Measurements from ENCODE around the gene MYO10.

MYO10 gene

DNA sequence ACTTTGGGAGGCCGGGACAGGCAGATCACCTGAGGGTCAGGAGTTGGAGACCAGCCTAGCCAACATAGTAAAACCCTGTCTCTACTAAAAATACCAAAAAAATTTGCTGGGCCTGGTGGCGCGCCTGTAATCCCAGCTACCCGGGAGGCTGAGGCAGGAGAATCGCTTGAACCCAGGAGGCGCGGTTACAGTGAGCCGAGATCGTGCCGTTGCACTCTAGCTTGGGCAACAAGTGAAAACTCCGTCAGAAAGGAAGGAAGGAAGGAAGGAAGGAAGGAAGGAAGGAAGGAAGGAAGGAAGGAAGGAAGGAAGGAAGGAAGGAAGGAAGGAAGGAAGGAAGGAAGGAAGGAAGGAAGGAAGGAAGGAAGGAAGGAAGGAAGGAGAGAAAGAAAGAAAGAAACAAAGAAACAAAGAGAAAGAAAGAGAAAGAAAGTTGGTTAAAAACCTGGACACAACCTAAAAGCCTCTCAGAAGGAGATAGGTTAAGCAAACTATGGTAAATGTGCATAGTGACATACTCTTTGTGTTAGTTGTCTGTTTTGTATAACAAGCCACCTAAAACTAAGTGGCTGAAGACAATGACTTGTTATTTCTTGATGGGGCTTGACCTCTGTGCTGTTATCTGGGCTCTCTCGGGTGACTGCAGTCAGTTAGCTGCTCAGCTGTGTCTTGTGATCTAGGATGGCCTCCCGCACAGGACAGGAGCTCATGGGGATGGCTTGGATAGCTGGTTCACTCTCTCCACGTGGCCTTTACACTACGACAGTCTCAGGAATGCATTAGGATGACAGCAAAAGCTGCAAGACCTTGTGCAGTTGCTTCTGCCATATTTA, 8.0 kb upstream of the MYO10 start:
- no peak for DNase-seq

DNA sequence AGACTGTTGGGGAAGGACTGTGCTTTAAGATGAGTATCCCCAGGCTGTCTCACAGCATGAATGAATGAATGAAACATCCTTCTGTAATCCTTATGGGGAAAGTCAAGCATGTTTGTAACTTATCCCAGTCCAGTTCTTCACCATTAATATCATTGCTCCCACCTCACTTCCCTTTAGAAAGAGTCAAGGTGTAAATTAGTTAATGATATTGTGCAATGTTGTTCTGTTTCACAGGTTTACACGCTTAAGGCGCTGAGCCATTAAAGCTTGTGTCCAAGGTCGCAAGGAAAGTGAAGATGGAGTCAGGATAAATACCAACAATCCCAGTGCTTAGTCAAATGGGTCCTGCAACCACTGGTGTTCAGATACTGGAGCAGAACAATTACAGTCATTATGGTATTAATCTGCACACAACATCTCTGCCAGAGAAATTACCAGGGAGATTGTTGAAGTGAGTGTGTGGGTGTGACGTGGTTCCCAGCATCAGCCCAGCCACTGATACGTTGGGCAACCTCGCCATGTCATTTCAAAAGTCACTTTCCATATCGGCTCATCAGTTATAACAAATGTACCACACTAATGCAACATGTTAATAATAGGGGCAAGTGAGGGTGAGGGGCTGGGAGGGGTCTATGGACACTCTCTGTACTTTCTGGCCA, 1.5 kb upstream of the MYO10 start:
- no peak for DNase-seq

DNA sequence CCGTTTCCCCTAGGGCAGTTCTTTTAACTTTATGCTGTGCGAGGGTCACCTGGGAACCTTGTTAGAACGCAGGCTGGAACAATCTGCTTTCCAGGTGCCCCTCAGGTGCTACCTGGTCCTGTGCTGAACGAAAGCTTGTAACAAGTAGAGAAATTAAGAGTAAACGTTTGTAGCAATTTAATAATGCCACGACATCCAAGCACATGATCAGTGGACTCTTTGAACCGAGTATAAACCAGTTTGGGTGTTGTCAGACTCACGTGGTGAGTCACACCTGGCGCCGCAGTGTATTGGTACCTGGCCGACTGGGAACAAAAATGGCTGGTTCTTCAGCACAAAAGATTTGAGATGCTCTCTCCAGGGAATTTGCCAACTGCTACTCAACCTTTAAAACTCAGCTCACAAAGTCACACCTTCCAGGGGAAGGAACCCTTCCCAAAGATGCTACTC, 926 bp upstream of the MYO10 start:
- no peak for DNase-seq

DNA sequence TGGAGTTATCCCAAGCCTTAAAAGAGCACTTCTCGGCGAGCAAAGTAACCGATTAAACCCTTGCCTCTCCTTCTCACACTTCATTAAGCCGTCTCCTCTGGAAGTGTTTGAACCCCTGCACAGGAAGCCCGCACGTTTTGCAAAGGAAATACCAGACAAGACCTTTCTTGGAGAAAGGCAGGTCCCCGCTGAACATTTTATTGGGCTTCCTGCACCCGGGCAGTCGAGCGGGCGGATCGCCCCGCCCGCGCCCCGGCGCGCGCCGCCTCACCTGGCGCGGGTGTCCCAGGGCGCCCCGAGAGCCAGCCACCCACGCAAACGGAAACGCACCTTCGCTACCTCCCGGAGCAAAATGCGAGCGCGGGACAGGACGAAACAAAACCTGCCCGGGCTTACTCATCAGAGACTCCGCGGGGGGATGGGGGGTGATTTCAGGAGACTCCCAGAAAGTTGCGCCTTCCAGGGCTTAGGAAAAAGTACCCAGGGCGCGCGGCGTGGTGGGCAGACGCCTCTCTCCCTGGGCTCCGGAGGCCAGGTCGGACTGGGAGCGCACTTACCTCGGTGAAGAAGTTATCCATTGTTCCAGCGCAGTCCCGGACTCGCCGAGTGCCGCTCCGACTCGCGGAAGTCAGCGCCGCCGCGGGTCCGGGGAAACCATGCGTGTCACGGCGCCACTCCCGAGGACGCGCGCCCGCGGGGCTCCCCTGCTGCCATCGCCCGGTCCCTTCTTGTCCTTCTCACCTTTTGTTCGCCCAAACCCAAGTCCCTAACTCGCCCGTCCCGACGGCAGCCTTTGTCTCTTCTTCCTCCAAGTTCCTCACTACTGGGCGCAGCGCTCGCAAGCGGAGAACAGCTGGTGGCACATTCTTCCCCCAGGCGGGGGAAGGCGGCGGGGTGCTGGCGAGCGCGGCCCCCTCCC, 598 bp downstream of the MYO10 start:
- DNase-seq: peak; percentile 25

DNA sequence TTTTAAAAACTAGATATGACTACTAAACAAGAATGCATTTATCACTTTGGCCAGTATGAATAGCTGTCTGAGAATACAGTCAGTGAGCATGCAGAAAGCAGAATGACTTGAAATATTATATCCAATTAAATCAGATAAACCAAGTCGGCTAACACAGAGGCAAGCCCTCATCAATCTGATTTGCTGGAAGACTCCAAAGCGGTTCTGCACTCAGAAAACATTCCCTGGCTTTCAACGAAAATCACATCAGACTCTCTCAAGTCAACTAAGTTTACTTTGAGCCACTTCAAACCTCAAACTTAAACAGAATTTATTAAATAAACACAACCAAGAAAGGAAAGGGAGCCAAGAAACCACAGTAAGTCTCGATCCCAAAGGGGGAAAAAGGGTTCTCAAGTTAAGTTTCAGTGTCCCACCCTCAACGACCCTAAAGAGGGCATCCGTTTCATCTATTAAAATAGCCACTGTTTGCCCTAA, 1.4 kb downstream of the MYO10 start:
- no peak for DNase-seq

DNA sequence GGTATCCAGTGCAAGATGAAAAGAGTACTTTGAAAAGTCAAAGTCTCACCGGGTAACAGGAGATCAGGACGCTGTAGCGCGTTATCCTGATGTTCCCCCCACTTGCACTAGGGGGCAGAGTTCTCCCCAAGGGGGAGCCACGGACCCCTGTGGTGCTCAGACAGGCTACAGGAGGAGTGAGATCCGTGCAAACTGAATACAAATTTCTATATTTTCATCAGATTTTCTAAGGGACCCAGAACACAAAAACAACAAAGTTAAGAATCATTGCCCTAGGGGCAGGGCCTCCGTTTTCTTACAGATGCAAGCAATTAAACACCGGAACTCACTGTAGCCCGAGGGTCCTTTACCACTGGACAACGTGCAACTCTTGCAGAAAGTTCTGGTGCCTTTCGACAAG, 2.0 kb downstream of the MYO10 start:
- DNase-seq: no peak

DNA sequence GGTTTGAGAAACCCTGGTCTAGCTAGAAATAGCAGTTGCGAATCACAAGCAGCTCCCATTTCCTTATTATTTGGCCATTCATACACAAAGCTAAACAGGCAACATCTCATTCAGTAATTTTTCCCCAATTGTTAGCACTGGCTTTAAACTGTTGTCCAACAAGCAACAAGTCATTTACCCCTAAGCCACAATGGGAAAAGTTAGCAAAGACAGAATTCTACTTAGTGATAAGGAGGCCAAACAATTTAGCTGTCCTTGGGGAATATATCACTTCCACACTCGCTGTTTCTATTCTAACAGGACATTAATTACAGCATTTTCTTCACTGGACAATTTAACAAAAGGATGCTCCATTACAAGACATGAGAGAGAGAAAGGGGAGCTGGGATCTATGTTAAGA, 2.8 kb downstream of the MYO10 start:
- no peak for DNase-seq

DNA sequence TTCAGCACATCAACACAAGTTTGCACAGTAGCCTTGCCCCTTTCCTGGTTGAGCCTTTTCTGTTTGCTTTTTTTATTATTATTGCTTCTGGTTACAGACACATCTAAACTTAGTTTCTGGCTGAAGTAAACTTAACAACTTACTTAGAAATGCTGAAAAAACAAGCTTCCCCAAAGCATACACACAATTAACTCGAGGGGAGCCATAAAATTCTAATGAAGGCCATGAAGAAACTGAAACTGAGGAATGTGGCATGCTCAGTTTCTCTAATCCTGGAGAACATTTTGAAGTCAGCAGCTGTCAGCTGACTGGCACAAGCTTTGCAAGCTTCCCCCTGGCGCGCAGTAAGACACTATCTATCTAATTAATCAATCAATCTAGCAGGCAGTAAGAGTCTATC, 3.7 kb downstream of the MYO10 start:
- DNase-seq: no peak

DNA sequence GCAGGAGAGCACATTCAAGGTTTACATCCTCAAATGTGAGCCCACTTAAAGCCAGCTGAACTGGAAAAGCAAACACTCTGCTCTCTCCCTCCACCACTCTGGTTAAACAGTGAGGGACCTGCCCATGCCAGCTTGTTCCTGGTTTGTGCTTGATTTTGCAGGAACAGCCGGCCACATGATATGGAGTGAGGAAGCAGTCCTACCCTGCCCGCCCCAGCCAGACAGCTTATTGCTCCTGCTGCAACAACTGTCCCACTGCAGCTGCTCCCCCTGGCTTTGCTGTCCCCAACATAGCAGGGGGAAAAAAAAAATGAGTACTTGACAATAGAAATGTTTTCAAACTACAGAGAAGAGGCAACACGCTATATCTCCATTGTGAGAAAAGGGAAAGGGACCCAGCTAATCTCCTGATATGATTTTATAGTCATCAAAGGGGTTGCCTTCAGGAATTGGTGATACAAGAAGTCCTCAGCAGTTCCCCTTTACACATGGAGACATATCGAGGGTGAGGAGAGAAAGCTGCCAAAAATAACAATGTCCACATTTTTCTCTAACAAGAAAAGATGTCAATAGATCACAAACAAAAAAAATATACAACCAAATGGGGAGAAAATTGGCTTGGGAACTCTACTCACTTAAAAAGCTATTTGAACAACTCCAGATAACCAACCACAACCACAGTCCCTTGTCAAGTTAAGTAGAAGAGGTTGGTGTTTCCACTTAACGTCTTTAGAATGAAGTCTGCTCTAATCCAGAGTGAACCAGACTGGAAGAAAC, 4.6 kb downstream of the MYO10 start:
- no peak for DNase-seq

DNA sequence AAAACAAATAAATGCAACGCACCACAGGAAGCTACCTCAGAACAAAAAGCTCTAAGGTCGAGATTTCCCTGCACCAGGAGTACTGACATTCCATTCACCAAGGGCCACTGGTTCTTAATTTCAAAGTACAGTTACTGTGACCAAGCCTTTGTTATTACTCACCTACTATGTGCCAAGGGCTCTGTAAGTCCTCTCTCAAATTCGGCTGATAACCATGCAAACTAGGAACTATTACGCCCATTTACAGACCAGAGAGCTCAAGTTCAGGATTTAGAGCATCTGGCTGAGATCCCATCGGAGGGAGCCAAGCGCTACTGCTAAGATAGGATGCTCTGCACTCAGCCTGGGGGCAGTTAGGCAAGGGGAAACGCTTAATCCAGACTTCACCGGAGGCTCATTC, 5.6 kb downstream of the MYO10 start:
- DNase-seq: no peak

DNA sequence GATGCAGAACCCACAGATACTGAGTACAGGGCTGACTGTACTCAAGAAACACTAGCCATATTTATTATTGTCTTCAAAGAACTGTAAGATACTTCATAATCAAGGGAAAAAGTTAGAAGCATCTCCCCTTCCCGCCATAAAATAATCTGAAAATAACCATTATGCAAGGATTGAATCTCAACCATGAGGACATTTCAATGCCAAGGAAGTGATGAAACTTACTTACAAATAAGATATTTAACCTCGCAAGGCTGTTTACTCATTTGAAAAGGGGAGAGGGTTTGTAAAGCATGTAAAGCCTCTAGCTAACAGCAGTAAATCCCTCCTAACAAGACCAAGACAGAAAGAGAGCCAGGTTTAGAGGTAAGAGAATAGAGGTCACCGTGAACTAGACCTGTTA, 6.3 kb downstream of the MYO10 start:
- no peak for DNase-seq

DNA sequence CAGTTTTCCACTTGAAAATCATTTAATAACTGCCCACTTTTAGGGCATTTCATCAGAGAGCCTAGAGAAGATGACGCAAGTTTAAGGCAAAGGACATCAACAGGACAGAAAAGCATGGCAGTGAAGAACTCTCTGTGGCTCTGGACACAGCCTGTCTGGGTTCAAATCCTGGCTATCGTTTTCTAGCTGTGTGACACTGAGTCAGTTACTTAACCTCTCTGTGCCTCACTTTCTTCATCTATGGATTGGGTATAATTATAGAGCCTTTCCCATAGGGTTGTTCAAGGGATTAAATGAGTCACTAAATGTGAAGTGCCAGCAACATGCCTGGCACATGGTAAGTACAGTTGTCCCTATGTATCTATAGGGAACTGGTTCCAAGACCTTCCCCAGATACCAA, 6.7 kb downstream of the MYO10 start:
- DNase-seq: no peak

DNA sequence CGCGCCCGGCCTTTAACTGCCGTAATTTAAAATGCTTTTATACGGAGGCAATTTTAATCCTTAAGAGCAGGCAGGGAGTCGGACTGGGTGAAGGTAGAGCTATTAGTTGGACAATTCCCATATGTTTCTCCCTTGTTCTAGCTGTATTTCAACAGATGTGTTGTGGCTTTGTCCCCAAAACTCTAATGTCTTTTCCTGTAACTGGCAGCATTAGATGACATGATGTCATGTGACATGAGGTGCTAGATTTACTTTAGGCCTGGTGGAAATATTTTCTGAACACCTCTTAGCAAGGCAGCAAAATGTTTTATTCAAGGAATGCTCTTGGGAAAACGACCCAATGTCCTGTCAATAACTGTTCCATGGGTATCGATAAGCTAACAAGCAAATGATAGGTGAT, 8.5 kb downstream of the MYO10 start:
- no peak for DNase-seq

DNA sequence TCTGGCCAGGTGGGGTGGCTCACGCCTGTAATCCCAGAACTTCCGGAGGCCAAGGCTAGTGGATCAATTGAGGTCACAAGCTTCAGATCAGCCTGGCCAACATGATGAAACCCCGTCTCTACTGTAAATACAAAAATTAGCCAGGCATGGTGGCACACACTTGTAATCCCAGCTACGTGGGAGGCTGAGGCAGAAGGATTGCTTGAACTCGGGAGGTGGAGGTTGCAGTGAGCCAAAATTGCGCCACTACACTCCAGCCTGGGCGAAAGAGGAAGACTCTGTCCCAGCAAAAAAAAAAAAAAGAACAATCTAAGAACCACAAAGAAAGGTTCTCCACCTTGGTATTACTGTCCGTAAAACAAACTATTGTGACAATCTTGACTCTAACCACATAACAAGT, 9.7 kb downstream of the MYO10 start:
- DNase-seq: no peak

DNA sequence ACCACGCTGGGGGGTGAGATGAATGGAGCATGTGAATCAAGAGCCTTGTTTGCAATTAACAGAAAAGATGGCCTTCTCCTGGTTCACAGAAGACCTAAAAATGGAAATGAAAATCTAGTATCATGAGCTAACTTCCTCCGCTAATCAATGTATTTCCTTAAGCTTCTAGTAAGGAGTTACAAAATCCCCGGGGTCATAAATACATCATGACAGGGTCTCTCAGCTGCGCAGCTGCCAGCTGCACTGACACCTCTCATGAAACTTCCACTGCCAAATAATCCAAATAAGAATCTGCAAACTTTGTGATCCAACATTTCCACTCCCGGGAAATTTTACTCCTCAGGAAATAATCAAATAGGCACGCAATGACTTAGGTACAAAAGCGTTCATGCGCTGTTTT, 11.9 kb downstream of the MYO10 start:
- no peak for DNase-seq

DNA sequence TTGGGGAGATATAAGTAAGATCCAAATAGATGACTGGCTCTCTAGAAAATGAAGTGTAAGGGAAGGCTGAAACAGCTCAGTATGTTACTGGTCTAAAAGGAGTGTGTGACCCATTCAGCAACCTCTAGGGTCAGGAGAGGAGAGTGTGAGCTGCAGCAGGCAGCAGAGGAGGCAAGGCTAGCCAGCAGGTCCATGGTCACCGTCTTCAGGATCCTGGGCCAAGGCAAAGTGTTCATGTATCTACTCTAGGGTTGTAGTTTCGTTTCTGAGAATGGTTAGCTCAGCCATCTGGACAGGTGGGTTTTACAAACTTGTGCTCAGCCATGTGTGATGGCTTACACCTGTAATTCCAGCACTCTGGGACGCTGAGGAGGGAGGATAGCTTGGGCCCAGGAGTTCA, 13.7 kb downstream of the MYO10 start:
- DNase-seq: no peak

DNA sequence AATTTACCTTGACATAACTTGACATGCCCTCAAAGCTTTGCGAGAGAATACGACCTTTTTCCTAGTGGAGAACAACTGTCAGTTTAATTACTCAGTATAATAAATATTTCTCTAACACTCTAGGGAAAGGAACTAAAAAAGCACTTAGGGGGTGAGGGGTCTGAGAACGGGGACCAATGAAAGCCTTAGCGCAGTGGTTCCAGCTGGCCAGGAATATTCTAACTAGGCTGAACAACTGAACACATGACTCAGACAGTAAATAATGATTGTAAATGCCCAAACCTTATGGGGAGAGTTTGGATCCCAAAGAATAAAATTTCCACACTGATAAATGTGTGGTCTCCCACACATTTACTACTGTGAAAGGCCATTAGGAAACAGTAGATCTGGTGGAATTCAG, 14.9 kb downstream of the MYO10 start:
- DNase-seq: no peak

DNA sequence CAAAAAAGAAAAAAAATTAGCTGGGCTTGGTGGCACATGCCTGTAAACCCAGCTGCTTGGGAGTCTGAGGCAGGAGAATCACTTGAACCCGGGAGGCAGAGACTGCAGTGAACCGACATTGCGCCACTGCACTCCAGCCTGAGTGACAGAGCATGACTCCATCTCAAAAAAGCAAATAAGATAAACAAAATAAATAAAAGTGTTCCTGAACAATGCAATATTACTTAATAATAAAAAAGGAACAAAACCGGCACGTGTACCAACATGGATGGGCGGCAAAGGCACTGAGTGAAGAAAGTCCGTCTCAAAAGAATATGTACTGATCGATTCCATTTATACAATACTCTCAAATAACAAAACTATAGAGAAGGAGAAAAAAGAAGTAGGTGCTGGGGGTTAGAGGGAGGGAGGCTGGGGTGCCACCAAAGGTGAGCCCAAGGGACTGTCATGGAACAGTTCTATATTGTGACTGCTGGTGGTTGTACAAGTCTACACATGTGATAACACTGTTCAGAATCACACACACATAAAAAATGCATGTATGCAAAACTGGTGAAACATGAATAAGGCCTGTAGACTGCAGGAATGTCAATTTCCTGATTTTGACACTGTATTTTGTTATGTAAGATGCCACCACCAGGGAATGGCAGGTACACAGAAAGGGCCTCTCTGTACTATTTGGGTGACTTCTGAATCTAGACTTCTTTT, 15.8 kb downstream of the MYO10 start:
- no peak for DNase-seq

DNA sequence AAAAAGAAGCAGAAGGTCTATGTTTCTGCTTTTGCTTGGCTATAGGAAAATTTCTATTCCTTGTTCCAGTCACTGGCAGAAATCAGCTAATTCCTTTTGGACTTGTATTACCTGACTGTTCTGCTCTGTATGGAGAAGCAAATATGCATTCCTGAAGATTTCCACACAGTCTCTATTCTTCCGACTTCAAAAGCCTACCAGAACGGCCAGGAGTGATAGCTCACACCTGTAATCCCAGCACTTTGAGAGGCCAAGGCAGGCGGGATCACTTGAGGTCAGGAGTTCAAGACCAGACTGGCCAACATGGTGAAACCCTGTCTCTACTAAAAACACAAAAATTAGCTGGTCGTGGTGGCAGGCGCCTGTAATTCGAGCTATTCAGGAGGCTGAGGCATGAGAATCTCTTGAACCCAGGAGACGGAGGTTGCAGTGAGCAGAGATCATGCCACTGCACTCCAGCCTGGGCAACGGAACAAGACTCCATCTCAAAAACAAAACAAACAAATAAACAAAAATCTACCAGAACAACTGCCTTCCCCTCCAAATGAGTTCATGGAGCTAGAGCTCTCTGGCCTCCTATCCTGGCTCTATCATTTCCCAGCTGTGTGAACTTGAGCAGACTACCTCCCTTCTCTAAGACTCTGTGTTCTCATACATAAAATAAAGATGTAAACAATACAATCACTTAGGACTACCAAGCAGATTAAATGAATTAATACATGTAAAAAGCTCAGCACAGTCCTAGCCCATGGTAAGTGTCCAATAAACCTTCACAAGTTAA, 17.0 kb downstream of the MYO10 start:
- DNase-seq: no peak

DNA sequence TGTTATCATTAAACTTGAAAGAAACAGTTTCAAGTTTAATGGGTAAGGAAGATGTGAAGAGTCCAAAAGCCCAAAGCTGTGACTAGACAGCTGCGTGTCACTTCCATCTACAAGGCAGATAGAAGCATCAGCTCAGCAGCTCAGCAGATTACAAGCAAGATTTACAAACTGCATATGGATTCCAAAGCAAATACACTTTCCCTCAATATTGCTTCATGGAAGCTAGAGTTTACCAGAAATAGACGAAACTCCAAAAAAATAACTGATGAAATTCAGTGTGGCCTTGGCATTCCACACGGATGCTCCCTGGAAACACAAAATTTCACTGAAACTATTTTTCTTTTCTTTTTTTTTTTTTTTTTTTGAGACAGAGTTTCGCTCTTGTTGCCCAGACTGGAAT, 17.9 kb downstream of the MYO10 start:
- DNase-seq: no peak

DNA sequence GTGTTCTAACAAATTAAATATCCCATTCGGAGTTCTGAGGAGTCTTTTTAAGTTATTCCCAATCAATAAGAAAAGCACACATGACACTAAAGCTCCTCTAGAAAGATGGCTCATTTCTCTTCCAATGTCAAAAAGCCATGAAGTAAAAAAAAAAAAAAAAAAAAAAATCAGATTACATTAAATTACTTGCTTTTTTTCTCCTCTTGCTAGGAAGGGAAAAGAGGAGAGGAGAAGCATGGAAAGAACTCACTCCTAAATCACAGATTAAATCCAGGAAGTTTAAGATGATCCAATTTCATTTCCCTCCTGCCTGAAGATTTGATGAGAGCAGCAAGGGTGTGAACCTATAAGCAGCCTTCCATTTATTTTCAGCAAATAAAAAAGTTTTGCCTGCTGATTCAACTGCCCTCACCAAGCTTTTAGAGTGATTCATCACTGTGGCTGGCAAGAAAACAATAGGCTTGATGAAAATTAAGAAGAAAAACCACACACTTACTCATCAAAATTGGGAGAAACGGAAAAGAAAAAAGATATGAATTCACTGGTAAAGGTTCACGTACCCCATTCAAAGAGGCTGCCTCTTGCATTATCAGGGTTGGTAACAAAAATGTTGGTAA, 19.7 kb downstream of the MYO10 start:
- DNase-seq: no peak

Data from activated T-cell treated with anti-CD3 and anti-CD28 coated beads, Interleukin-2, amount 50 U/mL, for 1 hour (primary cell).